Fibroblast of skin of abdomen (primary cell): ENCODE measurements around the gene ABCA1.
A peak's percentile ranks its signal among the peaks of the same experiment; 100 is the strongest.
"Not testable (repeated sequence)": the region's sequence is repeated elsewhere in the genome, so short reads cannot be mapped to it uniquely, and the experiment has no call there.

Experiments
- DNase-seq: peaks from one replicate; pipeline ENCODE4 v3.0.0-alpha.2; 2013

Gene ABCA1

DNA sequence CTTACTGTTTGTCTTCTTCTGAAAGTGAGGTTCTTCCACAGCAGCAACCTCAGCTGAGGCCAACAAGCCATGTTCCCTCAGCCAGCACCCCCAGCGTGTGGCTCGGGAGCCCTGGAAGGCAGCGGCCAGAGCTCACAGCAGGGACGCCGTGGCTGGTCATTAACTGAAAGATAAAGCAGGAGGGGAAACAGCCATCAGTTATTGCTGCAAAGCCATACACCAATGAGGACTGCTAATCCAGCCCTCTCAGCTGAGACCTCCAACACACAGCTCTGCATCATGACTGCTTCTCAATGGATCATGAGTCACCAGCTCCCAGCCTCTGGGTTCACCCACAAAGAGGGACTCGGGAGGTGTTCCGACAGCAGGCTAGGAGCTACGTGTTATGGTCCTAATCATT, 24.3 kb downstream of the ABCA1 start:
- DNase-seq = peak; percentile 60

DNA sequence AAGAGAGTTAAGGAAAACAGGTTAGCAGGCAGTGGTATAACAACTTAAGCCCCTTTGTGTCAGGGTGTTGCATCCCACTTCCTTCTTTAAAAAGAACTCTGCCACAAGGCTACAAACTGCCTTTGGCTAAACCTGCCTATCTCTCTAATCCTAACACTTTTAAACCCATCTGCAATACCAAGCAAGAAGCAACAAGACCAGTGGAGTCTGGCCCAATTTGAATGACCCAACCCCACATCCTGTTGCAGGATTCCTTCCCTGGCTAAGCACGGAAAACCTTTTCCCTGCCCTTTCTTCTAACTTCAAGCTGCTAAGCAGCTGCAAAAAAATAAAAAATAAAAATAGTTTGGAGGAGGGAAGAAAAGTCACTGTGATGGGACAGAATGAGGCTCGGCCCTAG, 27.1 kb downstream of the ABCA1 start:
- no peak for DNase-seq

DNA sequence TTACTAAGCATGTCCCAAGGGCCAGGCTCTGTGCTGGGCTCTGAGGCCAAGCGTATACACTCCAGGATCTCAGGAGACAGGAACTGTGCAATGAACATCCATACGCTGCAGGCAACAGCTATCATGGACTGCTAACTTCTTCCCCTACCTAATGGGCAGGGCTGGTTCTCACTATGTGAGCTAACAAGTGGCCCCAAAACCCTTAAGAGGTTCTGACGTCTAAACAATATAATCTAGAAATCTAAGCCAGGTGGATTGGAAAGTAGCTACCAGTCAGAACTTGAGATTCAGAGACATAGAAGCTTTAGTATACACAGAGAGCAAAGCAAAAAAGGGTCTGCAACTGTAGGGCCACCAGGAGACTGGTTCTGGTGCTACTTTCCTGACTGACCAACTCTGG, 27.6 kb downstream of the ABCA1 start:
- DNase-seq = no peak

DNA sequence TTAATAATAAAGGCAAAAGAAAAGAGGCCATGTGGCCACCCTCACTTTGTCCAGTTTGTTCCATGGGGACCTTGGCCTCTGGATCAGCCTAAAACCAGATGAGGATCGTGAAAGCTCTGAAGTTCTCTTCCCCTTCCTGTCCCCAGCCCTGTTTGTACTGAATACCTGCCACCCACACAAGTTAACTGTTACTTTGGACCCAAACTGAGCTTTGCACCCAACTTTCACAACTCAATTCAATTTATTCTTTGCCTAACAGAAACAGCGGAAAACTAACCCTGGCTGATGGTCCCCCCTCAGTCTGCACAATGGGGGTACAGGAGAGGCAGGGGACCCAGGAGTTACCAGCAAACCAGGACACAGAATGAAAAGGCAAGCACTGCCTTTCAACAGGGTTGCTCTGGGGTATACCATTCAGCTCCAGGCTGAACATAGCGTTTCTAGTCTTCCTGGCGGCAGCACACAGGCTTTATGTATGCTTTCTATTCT, 28.2 kb downstream of the ABCA1 start:
- DNase-seq = no peak

DNA sequence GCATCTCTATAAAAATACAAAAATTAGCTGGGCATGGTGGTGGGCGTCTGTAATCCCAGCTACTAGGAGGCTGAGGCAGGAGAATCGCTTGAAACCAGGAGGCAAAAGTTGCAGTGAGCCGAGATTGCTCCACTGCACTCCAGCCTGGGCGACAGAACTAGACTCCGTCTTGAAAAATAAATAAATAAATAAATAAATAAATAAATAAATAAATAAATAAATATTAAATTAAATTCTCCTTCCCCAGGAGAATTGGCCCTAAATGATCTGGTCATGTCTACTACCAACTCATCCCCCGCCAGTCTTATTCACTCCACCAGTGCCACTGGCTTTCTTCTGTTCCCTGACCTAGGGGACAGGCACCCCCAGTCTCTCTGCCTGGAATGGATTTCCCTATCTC, 29.6 kb downstream of the ABCA1 start:
- not testable (repeated sequence) for DNase-seq

DNA sequence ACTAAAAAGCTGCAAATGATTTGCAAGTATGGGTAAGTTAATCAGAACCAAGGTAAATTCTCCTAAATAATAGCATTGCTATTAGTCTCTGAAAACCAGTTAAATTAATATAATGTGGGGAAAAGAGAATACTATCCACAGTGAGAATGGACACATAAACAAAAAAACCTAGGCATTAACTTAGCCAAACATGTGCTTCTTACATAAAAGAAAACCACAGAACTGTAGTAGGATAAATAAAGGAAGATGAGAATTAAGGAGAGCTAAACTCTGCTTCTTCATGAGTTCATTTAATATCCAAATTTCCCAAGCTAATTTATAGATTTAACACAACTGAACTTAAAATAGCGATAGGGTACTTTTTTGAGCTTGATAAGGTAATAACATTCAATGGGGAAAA, 31.8 kb downstream of the ABCA1 start:
- no peak for DNase-seq

DNA sequence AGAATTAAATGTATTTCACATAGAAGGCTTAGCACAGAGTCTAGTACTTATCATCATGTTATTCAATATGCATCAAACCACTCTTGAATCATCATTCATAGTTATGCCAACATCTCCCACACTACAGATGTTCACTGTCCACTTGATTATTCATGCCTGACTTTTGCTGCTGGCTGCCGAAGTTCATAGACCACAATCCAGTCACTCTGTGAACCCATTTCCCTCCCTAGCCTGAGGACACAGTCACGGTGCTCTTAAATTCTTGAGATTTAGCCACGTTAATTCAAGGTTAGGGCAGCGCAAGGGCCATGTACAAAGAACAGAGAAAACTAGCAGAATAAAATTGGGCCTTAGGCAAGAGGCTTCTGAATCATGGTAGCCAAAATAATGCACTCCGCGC, 32.4 kb downstream of the ABCA1 start:
- DNase-seq = peak; percentile 61

DNA sequence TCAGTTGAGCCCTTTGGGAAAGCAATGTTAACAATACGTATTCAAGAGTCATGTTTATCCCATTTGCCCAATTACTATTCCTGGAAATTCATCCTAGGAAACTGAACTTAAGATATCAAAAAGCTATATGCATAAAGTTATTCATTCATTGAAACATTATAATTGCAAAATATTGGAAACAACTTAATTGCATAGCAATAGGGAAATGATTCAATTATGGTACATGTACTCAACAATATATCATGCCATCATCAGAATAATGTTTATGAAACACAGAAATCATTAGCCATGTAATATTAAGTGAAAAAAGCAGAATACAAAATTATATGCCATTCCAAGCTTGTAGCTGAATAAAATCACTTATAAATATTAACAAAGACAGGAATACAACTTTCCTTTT, 35.3 kb downstream of the ABCA1 start:
- DNase-seq = no peak

DNA sequence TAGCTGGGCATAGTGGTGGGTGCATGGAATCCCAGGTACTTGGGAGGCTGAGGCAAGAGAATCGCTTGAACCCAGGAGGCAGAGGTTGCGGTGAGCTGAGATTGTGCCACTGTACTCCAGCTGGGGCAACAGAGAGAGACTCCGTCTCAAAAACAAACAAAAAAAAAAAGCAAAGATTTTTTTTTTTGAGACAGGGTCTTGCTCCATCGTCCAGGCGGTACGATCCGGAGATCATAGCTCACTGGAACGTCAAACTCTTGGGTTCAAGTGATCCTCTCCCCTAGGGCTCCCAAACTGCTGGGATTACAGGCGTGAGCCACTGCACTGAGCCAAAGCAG, 37.6 kb downstream of the ABCA1 start:
- no peak for DNase-seq

DNA sequence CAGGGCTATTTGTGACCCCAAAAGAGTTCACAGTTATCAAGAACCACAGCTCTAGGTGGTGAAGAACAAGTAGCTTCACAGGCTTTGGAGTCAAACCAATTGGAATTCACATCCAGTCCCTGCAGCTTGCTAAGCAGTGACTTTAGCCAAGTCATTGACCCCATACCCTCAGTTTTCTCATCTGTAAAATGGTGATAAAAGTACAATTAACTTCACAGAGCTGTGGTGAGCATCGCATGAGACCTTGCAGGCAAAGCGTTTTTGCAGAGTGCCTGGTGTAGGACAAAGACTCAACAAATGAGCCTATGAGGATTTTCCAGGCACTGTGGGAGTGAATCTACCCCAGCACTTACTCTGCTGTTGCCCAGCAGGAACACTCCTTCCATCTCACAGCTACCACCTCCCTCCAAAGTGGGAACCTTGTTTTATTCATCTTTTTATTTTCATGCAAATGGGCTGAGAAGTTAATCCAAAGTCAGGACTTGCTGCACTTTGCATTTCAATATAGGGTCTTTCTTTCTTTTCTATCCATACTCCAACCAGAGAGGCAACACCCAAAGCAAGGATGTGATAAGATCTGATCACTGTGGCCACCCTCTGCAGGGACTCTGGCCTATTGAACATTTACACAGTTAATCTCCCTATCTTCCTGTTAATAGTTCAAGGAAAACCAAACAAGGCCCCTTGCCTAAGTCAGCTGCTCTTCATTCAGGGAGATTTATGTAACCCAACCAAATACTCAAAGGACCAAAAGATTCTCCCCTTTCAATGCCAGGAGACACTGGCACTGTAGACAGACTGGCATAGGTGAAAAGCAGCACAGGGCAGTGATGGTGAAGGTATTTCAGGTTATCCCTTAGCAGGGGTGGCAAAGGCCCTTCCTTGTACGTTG, 41.9 kb downstream of the ABCA1 start:
- DNase-seq = no peak

DNA sequence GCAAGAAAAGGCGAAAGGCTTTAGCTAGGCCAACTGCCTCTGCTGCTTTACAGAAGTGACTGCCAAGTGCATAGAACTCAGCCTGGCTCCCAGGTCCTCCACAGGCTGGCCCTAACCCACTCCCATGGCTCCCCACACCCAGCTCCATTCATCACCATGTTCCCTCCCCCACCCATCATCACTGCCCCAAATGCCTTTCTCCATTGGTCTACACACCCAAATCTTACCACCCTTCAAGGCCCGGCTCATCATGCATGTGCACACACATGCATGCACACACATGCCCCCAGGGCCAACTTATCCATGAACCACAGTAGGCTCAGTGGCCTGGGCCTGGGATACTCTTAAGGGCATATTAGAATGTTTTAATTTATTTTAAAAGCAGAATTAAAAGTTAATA, 44.8 kb downstream of the ABCA1 start:
- DNase-seq = no peak

DNA sequence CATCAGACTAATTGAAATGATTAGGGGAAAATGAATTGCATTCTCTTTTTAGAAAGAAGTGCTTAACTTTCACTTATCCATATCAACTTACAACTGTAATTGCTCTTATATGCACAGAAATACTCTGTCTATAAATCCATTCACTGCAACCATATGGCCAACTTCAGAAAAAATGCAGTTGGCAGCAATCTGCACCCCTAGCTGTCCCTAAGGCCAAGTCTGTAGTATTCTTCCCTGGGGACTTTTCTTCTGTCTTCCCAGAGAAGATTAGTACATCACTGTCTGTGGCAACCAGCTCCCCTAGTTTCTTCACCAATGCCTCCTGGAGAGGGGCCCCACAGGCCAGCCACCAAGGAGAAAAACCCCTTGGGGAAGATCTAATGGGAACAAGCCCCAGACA, 45.4 kb downstream of the ABCA1 start:
- DNase-seq = no peak

DNA sequence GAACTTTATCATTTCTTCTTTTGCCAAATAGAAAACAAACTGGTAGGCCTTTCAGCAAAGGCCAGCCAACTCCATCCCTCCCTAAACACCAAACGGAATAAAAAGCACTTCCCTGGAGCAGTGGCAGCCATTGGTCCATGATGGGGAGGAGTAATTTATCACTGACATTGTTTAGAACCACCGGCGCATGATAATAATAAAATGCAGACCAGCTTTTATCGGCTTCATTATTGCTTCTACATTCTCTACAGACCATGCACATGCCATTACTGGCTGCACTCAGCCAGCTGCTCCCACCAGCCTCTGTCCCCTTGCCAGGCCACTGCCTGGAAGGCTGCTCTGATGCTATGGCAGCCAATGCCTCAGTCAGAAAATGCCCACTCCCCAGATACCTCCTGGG, 45.9 kb downstream of the ABCA1 start:
- no peak for DNase-seq

DNA sequence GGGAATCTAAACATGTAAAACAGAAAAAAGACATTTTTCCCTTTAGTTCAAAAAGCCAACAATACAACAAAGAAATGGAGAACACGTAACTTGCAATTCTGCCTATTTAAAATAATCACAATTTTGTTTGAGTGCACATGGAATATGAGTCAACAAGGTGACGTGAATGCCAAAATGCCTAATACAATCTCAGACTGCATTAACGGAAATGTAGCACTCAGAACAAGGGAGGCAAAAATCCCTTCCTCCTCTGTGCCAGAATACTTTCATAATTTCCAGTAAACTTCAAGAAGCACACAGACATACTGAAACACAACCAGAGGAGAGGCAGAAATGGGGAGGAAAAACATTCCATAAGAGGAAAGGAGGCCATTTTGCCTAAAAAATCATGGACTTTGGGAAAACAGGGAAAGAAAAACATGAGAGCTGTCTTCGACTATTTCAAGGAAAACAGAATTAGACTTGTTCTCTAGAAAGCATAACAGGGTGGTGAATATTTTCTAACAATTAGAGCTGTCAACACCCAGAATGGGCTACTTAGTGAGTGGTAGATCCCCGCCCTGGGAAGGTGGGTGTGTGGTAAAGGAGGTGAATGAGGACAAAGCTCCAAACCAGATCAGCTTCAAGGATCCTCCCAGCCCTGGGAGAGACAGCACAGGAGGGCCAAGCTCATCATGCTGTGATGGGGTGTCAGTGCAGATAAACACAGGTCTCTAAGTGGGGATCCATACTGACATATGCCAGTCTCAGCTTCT, 48.2 kb downstream of the ABCA1 start:
- DNase-seq = no peak

DNA sequence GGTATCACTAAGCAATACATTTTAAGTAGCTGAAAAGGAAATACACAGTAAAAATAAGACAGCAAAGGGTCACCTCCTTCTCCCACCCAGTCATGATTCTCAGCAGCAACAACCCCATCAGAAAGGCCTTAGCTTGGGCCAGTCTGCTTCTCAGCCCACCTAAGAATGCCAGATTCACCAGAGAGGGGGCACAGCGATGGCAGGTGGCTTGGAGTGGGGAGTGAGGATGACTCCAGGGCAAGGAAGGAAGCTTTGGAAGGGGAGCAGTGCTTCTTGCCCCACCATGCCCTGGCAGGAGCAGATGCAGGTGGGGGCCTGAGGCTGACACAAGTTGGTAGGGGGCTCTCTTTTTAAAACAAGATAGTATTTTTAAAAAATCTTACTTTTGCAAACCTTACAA, 51.4 kb downstream of the ABCA1 start:
- no peak for DNase-seq

DNA sequence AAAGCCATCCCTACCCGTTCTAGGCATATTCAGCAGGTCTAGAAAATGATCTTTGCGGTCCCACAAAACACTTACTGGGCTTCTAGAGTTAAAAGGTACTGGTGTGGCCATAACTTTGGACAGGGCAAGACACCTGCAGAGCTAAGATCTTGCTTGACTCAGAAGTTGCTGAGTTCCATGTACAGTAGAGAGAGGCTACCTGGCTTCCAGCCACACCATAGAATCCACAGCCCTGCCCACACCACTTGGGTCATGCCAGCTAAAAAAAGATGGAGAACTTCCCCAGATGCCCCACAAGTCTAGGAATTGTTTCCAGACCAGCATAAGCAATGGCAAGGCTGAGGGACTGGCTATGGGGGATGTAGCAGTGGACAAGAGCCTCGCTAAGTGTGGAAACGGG, 52.1 kb downstream of the ABCA1 start:
- no peak for DNase-seq

DNA sequence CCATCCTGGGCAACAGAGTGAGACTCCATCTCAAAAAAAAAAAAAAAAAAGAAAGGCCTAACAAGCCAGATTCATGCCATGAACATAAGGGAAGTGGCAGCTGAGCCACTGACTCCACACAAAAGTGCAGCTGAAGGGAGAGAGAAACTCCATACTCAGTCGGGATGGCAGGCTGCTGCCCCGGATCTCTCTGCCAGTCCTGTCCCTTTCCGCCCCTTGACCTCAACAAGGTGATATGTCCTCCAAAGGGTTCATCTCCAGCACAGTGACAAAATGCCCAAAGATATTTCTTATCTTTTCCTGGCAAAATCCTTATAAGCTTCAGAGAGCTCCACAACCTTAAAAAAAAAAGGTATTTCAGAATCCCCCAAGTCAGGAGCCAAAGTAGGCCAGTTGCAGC, 52.6 kb downstream of the ABCA1 start:
- no peak for DNase-seq

DNA sequence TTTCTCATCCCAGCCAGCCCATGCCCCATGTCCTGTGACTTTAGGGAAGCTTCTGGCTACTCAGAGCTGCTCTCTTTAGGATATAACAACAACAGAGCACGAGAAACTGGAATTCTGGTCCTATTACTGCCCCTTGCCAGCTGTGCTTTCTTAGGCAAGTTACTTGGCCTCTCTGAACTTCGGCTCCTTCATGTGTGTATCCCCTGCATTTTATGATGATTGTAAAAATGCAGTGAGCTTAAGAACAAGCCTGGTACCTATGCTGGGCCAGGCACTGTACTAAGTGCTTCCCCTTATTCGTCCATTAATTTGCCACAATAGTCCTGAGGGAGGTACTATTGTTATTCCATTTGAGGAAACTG, 54.5 kb downstream of the ABCA1 start:
- DNase-seq = no peak

DNA sequence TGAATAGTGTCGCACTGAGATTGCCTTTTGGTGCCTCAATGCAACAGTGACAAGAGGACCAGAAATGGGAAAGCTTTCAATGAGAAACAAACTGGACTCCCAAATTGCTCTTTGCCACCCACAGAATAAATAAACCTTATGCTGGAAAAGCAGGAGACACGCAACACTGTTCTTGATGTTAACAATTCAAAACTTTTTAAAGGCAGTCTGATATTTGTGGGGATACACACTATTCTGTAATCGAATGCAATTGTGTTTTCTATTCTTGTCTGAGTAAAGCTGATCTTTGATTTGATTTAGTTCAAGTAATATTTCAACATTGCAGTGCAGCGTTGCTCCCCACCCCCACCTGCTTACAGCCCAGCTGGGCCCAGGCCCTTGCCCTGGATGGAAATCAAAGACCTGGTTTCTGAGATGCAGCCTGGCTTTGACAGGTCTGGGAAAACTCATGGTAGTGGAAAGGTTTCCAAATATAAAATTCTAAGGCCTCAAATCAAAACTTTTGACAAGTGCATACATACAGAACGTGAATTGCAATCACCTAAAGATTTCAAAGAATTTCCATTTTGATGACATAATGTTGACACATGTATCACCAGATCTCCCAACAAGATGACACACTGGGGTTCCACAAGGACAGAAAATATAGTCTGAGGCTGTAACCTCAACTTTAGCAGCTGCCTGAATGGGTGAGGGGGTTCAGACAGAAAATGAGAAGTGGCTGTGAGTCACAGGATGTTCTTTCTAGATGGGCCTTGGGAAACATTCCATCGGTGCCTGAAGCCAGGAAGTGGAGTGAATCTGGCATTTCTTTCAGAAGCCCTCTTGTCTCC, 55.1 kb downstream of the ABCA1 start:
- peak; percentile 98 for DNase-seq

DNA sequence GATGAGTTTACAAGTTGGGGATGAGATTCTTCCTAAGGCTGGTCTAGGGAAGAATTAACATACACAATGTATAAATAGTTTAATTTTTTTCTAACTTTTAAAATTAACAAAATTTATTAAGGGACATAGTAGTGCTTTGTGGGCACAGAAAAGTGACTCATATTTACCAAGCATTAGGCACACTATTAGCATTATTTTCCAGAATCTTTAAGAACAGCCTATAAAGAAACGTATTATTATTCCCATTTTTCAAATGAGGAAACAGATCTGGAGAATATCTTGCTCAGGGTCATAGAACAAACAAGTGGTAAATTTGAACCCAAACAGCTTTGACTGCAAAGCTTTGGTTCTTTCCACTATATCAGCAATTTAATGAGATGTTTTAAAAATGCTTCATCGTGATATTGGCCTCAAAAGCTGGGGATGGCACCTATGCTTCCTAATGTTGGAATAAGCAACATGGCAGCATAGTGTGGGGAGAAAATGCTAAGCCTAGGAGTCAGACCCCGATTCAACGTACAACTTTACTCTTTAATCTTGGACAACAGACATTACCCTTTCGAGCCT, 55.9 kb downstream of the ABCA1 start:
- DNase-seq = no peak

DNA sequence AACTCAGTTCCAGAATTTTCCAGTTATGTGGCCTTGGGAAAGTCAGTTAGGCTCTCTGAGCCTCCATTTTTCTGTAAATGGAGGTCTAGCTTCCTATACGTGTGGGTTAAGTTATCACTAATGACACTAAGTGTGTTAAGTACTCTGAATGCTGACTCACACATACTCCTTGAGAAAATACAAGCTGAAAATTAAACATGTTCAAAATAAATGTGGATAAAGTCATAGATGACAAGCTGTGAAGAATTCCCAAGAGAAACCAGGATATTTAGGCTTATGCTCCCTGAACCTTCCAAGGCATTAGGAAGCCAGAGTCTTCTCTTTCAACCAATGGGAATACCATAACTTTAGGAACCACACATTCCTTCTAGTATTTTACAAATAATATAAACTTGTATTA, 58.1 kb downstream of the ABCA1 start:
- peak; percentile 37 for DNase-seq

DNA sequence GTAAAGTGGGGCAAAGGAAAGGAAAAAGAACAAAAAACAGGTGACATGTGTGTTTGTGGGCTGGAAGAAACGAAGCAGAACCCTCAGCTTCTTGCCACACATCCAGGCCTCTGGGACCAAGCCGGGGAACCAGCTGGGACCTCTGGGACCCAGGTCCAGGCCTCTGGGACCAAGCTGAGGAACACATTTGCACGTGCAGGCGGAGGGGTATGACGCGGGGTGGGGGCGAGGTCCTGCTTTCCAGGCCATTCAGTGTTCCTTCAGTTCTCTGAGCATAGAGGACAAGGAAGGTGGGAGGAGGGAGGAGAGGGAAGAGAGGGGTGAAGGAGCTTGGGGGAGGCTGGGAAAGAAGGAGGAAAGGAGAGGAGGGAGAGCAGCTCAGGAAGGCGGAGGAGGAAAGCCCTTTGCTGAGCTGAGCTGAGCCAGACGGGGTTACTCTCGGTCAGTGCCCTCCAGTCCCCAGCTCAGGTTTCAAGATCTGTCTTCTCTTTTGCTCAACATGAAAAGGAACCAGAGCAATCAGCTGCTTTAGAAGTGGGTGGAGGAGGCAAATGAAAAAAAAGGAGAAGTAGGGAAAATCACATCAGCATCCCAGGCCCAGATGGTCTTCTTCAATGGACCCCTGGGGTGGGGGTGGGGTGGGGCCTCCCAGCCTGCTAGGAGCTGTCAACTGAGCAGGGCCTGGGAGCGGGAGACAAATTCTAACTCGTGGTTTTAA, 59.1 kb downstream of the ABCA1 start:
- peak; percentile 88 for DNase-seq
